Measurements from ENCODE around the gene ATP2B2. TPM values are rescaled to one million over a fixed set of nuclear protein-coding genes. Genes with fewer than 3 reads are reported as not detected.

Gene ATP2B2
- total RNA-seq, 2 experiments from 2014 or later, result 0.06 TPM; not detected in 1

DNA sequence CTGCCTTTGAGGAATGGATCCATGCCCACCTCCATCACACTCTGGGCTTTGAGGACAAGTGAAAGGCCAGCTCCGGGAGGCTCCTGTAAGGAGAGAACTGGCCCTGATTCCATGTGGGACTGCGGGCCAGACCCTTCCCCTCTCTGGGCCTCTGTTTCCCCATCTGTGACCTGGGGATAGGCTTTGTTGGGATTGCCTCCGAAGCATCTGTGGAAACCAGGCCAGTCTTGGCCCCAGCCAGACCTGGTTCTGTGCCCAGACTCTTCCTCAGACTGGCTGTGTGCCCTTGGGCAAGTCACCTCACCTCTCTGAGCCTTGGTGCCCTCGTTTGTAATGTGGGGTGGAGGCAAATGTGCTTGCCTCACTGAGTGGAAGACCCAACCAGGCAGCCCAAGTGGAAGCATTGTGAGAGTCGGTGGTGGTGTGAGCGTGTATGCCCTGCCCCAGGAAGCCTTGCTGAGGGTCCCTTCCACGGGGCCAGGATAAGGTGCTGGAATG is 163.4 kb downstream of the ATP2B2 start:
- Histone ChIP-seq H3K4me2 (ENCODE audit: low read length) (no peak overlapping the region), H3K27ac (ENCODE audit: low read depth, low read length, poor library complexity, severe bottlenecking) (no peak overlapping the region), H3K4me3 (ENCODE audit: low read depth, low read length, poor library complexity, severe bottlenecking) (no peak overlapping the region), H3K9me3 (ENCODE audit: low read length) (no peaks in the 10 kb centered on the region), H3K9me2 (ENCODE audit: insufficient read depth, low read length) (no peaks in the 10 kb centered on the region), H3K36me3 (ENCODE audit: insufficient read depth, low read length) (no peaks in the 10 kb centered on the region), H3K4me1 (ENCODE audit: insufficient read depth, low read length, poor library complexity, severe bottlenecking) (peaks cover 22% of the 10 kb centered on the region), H4K20me1 (ENCODE audit: insufficient read depth, low read length) (no peaks in the 10 kb centered on the region), H3K79me2 (ENCODE audit: insufficient read depth, low read depth, low read length) (no peaks in the 10 kb centered on the region), H2AFZ (ENCODE audit: low read length) (no peak overlapping the region)
- BruUV-seq (replicated peaks), result no TSS peak
- DNase-seq (ENCODE audit: low spot score), result no peak
- POLR2A ChIA-PET, result no interaction called here
- TF ChIP-seq, protein P1, sequence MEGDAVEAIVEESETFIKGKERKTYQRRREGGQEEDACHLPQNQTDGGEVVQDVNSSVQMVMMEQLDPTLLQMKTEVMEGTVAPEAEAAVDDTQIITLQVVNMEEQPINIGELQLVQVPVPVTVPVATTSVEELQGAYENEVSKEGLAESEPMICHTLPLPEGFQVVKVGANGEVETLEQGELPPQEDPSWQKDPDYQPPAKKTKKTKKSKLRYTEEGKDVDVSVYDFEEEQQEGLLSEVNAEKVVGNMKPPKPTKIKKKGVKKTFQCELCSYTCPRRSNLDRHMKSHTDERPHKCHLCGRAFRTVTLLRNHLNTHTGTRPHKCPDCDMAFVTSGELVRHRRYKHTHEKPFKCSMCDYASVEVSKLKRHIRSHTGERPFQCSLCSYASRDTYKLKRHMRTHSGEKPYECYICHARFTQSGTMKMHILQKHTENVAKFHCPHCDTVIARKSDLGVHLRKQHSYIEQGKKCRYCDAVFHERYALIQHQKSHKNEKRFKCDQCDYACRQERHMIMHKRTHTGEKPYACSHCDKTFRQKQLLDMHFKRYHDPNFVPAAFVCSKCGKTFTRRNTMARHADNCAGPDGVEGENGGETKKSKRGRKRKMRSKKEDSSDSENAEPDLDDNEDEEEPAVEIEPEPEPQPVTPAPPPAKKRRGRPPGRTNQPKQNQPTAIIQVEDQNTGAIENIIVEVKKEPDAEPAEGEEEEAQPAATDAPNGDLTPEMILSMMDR (conservative IDR thresholded peaks at IDR 0.05; ENCODE audit: low read length), result no peak
- no peak for TF ChIP-seq EZH2phosphoT487 (IDR thresholded peaks at IDR 0.05; ENCODE audit: borderline replicate concordance, low read depth, low read length)
- CTCF ChIA-PET (ENCODE audit: unreplicated experiment), result no interaction called here
- intact Hi-C loops (cut with micrococcal nuclease; ENCODE audit: unreplicated experiment), result no loop called here

DNA sequence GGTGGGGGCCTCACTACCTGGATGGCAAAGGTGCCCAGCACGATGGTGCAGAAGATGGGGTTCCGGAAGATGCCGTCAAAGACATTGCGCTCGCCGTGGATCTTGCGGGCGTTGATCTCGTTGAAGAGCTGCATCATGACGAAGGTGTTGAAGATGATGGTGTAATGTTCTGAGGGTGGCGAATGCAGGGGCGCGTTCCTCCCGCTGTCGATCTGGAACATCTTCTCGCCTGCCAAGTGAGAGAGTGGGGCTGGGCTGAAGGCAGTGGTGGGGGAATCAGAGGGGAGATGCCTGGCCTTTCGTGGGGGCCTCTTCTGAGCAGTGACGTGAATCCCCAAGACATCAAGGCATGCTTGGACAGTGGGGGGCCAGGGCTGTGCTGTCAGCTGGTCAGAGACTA is 164.9 kb downstream of the ATP2B2 start:
- no TSS peak for BruUV-seq (replicated peaks)

DNA sequence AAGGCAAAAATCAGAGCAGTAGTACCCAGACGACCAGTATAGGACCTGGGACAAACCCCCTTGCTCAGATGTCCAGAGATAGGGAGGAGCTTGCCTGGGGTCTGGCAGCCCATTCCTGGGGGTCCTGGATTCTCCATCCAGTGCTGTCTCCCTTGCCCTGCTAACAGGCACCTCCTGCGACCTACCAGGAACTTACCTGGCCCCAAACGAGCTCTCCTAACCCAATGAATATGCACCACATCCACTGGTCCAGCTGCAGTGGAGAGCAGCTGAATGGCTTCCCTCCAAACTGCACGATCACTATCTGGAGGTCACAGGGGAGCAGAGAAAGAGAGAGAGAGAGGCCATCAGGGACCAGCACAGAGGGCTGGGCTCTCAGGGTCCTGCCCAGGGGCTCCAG is 165.3 kb downstream of the ATP2B2 start:
- ChIA-PET CTCF (ENCODE audit: unreplicated experiment) (no interaction called here), POLR2A (no interaction called here)
- Histone ChIP-seq H3K9me2 (ENCODE audit: insufficient read depth, low read length) (no peaks in the 10 kb centered on the region), H2AFZ (ENCODE audit: low read length) (no peak overlapping the region), H3K4me2 (ENCODE audit: low read length) (no peak overlapping the region), H3K27ac (ENCODE audit: low read depth, low read length, poor library complexity, severe bottlenecking) (no peak overlapping the region), H3K79me2 (ENCODE audit: insufficient read depth, low read depth, low read length) (no peaks in the 10 kb centered on the region), H3K9me3 (ENCODE audit: low read length) (no peaks in the 10 kb centered on the region), H3K4me1 (ENCODE audit: insufficient read depth, low read length, poor library complexity, severe bottlenecking) (peaks cover 18% of the 10 kb centered on the region), H4K20me1 (ENCODE audit: insufficient read depth, low read length) (no peaks in the 10 kb centered on the region), H3K4me3 (ENCODE audit: low read depth, low read length, poor library complexity, severe bottlenecking) (no peak overlapping the region), H3K36me3 (ENCODE audit: insufficient read depth, low read length) (no peaks in the 10 kb centered on the region)
- no peak for DNase-seq (ENCODE audit: low spot score)
- intact Hi-C loops (cut with micrococcal nuclease; ENCODE audit: unreplicated experiment), result no loop called here
- no peak for TF ChIP-seq EZH2phosphoT487 (IDR thresholded peaks at IDR 0.05; ENCODE audit: borderline replicate concordance, low read depth, low read length)
- TF ChIP-seq, protein P1 (conservative IDR thresholded peaks at IDR 0.05; ENCODE audit: low read length), result no peak
- no TSS peak for BruUV-seq (replicated peaks)

More for the DNA sequence above, 164.9 kb downstream of the ATP2B2 start:
- Histone ChIP-seq H3K4me1 (ENCODE audit: insufficient read depth, low read length, poor library complexity, severe bottlenecking) (peaks cover 22% of the 10 kb centered on the region), H3K9me2 (ENCODE audit: insufficient read depth, low read length) (no peaks in the 10 kb centered on the region), H3K4me2 (ENCODE audit: low read length) (no peak overlapping the region), H3K27ac (ENCODE audit: low read depth, low read length, poor library complexity, severe bottlenecking) (no peak overlapping the region), H2AFZ (ENCODE audit: low read length) (no peak overlapping the region), H3K9me3 (ENCODE audit: low read length) (no peaks in the 10 kb centered on the region), H3K36me3 (ENCODE audit: insufficient read depth, low read length) (no peaks in the 10 kb centered on the region), H3K79me2 (ENCODE audit: insufficient read depth, low read depth, low read length) (no peaks in the 10 kb centered on the region), H4K20me1 (ENCODE audit: insufficient read depth, low read length) (no peaks in the 10 kb centered on the region), H3K4me3 (ENCODE audit: low read depth, low read length, poor library complexity, severe bottlenecking) (no peak overlapping the region)
- ChIA-PET CTCF (ENCODE audit: unreplicated experiment) (no interaction called here), POLR2A (no interaction called here)
- intact Hi-C loops (cut with micrococcal nuclease; ENCODE audit: unreplicated experiment), result no loop called here
- TF ChIP-seq, protein P1 (conservative IDR thresholded peaks at IDR 0.05; ENCODE audit: low read length), result no peak
- TF ChIP-seq EZH2phosphoT487 (IDR thresholded peaks at IDR 0.05; ENCODE audit: borderline replicate concordance, low read depth, low read length), result no peak
- DNase-seq (ENCODE audit: low spot score), result no peak
